ENCODE results near the gene AOX1. TPM values are rescaled to one million over a fixed set of nuclear protein-coding genes. Genes with fewer than 3 reads are reported as not detected.
"Not testable (repeated sequence)": the region's sequence is repeated elsewhere in the genome, so short reads cannot be mapped to it uniquely, and the experiment has no call there.

Gene AOX1
- total RNA-seq = 0.11 TPM in 1 of 2 replicates, not detected in the other
- polyA plus RNA-seq = 0.04 TPM in 1 of 2 replicates, not detected in the other

GRCh38 chr2:200585730-200586643 lies at the start of gene AOX1:
Gene AOX1, plus strand, starts transcription at chr2:200586014. Its CDS starts 95 bp downstream, at chr2:200586109.
- Histone ChIP-seq H3K27ac (no peak within 1 kb of the TSS), H3K36me3 (no peaks in the 10 kb centered on the region), H3K27me3 (peaks cover 13% of the 10 kb centered on the region), H3K4me3 (peak within 1 kb of the TSS; percentile 40), H3K4me1 (ENCODE audit: low read depth) (no peaks in the 10 kb centered on the region), H3K9me3 (ENCODE audit: low read depth) (no peaks in the 10 kb centered on the region)
- TF ChIP-seq, protein P1, sequence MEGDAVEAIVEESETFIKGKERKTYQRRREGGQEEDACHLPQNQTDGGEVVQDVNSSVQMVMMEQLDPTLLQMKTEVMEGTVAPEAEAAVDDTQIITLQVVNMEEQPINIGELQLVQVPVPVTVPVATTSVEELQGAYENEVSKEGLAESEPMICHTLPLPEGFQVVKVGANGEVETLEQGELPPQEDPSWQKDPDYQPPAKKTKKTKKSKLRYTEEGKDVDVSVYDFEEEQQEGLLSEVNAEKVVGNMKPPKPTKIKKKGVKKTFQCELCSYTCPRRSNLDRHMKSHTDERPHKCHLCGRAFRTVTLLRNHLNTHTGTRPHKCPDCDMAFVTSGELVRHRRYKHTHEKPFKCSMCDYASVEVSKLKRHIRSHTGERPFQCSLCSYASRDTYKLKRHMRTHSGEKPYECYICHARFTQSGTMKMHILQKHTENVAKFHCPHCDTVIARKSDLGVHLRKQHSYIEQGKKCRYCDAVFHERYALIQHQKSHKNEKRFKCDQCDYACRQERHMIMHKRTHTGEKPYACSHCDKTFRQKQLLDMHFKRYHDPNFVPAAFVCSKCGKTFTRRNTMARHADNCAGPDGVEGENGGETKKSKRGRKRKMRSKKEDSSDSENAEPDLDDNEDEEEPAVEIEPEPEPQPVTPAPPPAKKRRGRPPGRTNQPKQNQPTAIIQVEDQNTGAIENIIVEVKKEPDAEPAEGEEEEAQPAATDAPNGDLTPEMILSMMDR (IDR thresholded peaks at IDR 0.05; ENCODE audit: low read depth, low read length) = peak; percentile 23
- peak; percentile 60 to 72 for DNase-seq (ENCODE audit: low read depth in 1 of 2, low spot score in 1 of 2)

DNA sequence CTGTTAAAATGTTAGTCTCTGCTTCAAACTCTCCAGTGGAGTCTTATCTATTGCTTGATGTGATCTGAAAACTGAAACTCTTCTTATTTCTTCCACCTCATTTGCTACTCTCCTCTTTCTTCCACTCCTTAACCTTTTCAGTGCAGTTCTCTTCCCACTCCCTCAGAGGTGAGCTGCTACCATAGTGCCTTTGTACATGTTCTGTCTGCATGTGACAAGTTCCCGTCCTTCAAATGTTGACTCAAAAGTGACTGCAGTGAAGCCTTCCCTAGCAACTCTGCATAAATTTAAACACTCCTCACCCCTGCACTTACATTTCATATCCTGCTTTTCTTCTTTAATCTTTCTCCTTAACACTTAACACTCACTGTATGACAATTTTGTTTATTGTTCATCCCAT lies 47.7 kb upstream of the AOX1 start:
- Histone ChIP-seq H3K36me3 (peaks cover 4% of the 10 kb centered on the region), H3K9me3 (ENCODE audit: low read depth) (no peaks in the 10 kb centered on the region), H3K4me3 (no peak overlapping the region), H3K4me1 (ENCODE audit: low read depth) (no peaks in the 10 kb centered on the region), H3K27ac (no peak overlapping the region), H3K27me3 (no peaks in the 10 kb centered on the region)
- TF ChIP-seq, protein P1 (IDR thresholded peaks at IDR 0.05; ENCODE audit: low read depth, low read length) = no peak
- no peak for DNase-seq (ENCODE audit: low read depth in 1 of 2, low spot score in 1 of 2)

- TF ChIP-seq, protein P1 (IDR thresholded peaks at IDR 0.05; ENCODE audit: low read depth, low read length) = no peak
- no peak for DNase-seq (ENCODE audit: low read depth in 1 of 2, low spot score in 1 of 2)
- H3K4me3 ChIP-seq = no peak overlapping the region
- H3K36me3 ChIP-seq = peaks cover 4% of the 10 kb centered on the region
- no peaks in the 10 kb centered on the region for H3K4me1 ChIP-seq (ENCODE audit: low read depth)
- no peaks in the 10 kb centered on the region for H3K9me3 ChIP-seq (ENCODE audit: low read depth)
- no peak overlapping the region for H3K27ac ChIP-seq
- H3K27me3 ChIP-seq = no peaks in the 10 kb centered on the region
Observed at GRCh38 chr2:200540793-200541192, 45.0 kb upstream of the AOX1 start.

GRCh38 chr2:200566596-200566995 lies 19.2 kb upstream of the AOX1 start:
- not testable (repeated sequence) for H3K27me3 ChIP-seq; H3K4me3 ChIP-seq; H3K4me1 ChIP-seq (ENCODE audit: low read depth); DNase-seq (ENCODE audit: low read depth in 1 of 2, low spot score in 1 of 2); H3K27ac ChIP-seq; H3K36me3 ChIP-seq; H3K9me3 ChIP-seq (ENCODE audit: low read depth)

GRCh38 chr2:200567932-200568331 lies 17.9 kb upstream of the AOX1 start:
- H3K36me3 ChIP-seq = peaks cover 6% of the 10 kb centered on the region
- TF ChIP-seq, protein P1 (IDR thresholded peaks at IDR 0.05; ENCODE audit: low read depth, low read length) = no peak
- H3K27me3 ChIP-seq = no peaks in the 10 kb centered on the region
- H3K27ac ChIP-seq = no peak overlapping the region
- no peak overlapping the region for H3K4me3 ChIP-seq
- DNase-seq (ENCODE audit: low read depth in 1 of 2, low spot score in 1 of 2) = no peak
- no peaks in the 10 kb centered on the region for H3K4me1 ChIP-seq (ENCODE audit: low read depth)
- H3K9me3 ChIP-seq (ENCODE audit: low read depth) = no peaks in the 10 kb centered on the region

DNA sequence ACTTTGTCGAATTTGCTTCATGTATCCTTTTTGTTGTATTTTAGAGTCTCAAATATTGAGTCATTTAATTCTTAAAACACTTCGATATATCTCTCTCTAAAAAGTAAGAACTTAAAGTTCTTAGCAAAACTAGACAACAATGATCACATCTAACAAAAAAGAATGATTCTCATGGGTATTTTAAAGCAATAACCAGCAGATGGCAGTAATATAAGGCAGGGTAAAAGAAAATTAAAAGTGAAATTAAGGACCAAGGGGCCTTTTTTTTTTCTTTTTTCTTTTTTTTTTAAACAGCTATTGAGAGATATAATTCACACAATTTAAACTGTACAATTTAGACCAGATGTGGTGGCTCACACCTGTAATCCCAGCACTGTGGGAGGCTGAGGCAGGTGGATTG lies 9.9 kb upstream of the AOX1 start:
- TF ChIP-seq, protein P1 (IDR thresholded peaks at IDR 0.05; ENCODE audit: low read depth, low read length) = peak; percentile 49
- H3K27me3 ChIP-seq = no peaks in the 10 kb centered on the region
- H3K9me3 ChIP-seq (ENCODE audit: low read depth) = no peaks in the 10 kb centered on the region
- no peak overlapping the region for H3K4me3 ChIP-seq
- no peaks in the 10 kb centered on the region for H3K4me1 ChIP-seq (ENCODE audit: low read depth)
- no peak overlapping the region for H3K27ac ChIP-seq
- H3K36me3 ChIP-seq = no peaks in the 10 kb centered on the region
- DNase-seq (ENCODE audit: low read depth in 1 of 2, low spot score in 1 of 2) = peak in 1 of 2 donors; percentile 34
